ENCODE data around the gene NTMT1. TPM values are rescaled to one million over a fixed set of nuclear protein-coding genes. Genes with fewer than 3 reads are reported as not detected.

Gene NTMT1
- total RNA-seq, 1 donor from 2014 or later: 15.5 TPM

DNA sequence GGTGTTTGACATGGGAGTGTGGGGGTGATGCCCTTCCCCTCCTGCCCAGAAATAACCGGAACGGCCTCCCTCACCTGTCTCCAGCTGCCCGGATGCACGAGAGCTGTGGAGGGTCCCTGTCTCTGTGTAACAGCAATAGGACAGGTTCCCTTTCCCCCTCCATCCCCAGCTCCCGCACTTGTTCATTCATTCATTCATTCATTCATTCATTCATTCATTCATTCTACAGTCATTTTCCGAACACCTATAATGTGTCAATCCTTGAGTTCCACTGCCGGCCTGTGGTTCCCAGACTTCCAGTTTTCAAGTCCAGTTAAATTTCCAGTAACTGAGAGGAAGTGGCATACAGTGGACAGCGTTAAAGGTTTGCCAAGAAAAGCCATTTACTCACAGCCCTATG, 46.7 kb downstream of the NTMT1 start:
- TF ChIP-seq, protein P1, sequence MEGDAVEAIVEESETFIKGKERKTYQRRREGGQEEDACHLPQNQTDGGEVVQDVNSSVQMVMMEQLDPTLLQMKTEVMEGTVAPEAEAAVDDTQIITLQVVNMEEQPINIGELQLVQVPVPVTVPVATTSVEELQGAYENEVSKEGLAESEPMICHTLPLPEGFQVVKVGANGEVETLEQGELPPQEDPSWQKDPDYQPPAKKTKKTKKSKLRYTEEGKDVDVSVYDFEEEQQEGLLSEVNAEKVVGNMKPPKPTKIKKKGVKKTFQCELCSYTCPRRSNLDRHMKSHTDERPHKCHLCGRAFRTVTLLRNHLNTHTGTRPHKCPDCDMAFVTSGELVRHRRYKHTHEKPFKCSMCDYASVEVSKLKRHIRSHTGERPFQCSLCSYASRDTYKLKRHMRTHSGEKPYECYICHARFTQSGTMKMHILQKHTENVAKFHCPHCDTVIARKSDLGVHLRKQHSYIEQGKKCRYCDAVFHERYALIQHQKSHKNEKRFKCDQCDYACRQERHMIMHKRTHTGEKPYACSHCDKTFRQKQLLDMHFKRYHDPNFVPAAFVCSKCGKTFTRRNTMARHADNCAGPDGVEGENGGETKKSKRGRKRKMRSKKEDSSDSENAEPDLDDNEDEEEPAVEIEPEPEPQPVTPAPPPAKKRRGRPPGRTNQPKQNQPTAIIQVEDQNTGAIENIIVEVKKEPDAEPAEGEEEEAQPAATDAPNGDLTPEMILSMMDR (IDR thresholded peaks at IDR 0.05): no peak
- TF ChIP-seq POLR2A (IDR thresholded peaks at IDR 0.05) (no peak), POLR2AphosphoS5 (IDR thresholded peaks at IDR 0.05; ENCODE audit: insufficient read depth in 1 of 2, low read depth in 1 of 2) (no peak)
- Histone ChIP-seq H3K4me3 (no peak overlapping the region), H3K9me3 (no peaks in the 10 kb centered on the region), H3K27ac (peak overlapping the region; percentile 58), H3K4me1 (peaks cover 61% of the 10 kb centered on the region), H3K36me3 (no peaks in the 10 kb centered on the region), H3K27me3 (no peaks in the 10 kb centered on the region)
- DNase-seq (ENCODE audit: extremely low spot score in 2 of 2): no peak
- intact Hi-C loops (cut with DNase I): no loop called here

DNA sequence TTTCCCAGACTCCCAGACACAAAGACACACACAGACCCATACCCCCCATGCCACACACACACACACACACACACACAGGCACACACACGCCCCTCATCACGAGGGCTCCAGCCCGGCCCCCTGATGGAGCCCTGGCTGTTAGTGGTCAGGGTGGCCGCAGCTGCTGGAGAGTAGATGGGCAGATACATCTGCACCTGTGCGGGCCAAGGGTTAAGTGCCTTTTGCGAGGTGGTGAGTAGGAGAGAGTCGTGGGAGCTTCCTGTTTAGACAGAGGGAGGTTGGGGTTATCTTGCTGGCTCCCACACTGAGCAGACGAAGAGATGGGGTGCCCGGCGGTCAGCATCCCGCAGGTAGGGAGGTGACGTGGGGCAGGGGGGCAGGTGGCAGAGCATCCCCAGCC, 47.6 kb downstream of the NTMT1 start:
- Histone ChIP-seq H3K27me3 (no peaks in the 10 kb centered on the region), H3K36me3 (no peaks in the 10 kb centered on the region), H3K4me3 (no peak overlapping the region), H3K9me3 (no peaks in the 10 kb centered on the region), H3K27ac (no peak overlapping the region), H3K4me1 (peaks cover 61% of the 10 kb centered on the region)
- no peak for DNase-seq (ENCODE audit: extremely low spot score in 2 of 2)
- TF ChIP-seq, protein P1 (IDR thresholded peaks at IDR 0.05): no peak
- TF ChIP-seq POLR2AphosphoS5 (IDR thresholded peaks at IDR 0.05; ENCODE audit: insufficient read depth in 1 of 2, low read depth in 1 of 2): no peak
- TF ChIP-seq POLR2A (IDR thresholded peaks at IDR 0.05): no peak
- intact Hi-C loops (cut with DNase I): no loop called here

DNA sequence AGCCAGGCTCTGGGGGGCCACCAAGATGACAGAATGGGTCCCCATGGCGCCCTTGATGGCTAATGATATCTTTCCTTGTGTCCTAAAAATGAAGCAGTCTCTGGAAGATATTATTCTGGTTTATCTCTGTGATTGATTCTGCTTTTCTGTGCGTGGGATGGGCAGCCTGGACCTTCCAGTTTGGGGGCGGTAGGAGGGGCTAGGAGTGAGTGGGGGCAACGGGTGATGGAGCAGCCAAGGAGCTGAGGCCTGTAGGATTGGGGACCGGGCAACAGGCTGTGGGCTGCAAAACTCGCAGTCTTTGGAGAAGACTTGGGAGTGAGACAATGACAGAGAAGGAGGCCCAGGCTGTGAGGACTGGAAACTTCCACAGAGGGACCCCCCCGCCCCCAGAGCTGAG, 48.3 kb downstream of the NTMT1 start:
- H3K27ac ChIP-seq: peak overlapping the region; percentile 92
- no peaks in the 10 kb centered on the region for H3K27me3 ChIP-seq
- H3K4me3 ChIP-seq: no peak overlapping the region
- DNase-seq (ENCODE audit: extremely low spot score in 2 of 2): no peak
- H3K36me3 ChIP-seq: no peaks in the 10 kb centered on the region
- H3K4me1 ChIP-seq: peaks cover 67% of the 10 kb centered on the region
- no peaks in the 10 kb centered on the region for H3K9me3 ChIP-seq
- intact Hi-C loops (cut with DNase I): no loop called here
- TF ChIP-seq, protein P1 (IDR thresholded peaks at IDR 0.05): no peak
- TF ChIP-seq POLR2A (IDR thresholded peaks at IDR 0.05): no peak
- no peak for TF ChIP-seq POLR2AphosphoS5 (IDR thresholded peaks at IDR 0.05; ENCODE audit: insufficient read depth in 1 of 2, low read depth in 1 of 2)

DNA sequence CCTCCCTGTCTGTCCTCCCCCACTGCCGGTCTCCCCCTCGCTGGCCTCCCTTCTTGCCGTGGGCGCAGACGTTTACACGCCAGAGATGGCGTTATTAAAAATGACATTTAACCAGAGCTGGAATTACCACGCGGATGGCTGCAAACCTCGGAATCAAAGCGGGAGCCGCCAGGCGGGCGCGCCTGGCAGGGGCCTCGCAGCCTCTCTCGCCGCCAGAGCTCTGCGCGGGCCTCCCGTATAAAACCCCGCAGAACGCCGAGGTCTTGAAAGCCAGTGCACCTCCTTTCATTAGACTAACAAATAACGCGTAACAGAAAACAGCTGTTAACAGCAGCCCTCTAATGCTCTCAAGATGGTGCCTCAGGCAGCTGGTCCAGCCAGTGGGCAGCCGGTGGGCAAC, 49.7 kb downstream of the NTMT1 start:
- peak overlapping the region in 1 of 2 donors; percentile 17 for H3K4me3 ChIP-seq

DNA sequence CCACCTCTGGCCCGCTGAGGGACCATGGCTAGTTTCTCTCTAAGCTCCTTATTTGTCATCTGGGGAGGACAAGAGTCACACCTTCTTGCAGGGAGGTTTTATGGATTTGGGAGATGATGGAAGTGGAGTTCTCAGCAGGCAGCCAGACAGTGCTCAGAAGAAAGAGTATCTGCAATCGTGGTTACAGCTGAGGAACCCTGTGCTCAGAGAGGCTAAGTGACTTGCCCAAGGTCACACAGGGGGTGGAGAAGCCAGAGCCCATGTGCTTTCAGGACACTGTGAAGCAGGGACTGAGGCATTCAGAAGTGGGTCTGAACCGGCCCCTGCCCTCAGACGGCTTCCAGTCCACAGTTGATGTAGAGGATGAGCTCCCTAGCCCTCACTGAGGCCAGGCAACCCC, 50.3 kb downstream of the NTMT1 start:
- no peaks in the 10 kb centered on the region for H3K27me3 ChIP-seq
- H3K4me1 ChIP-seq: peaks cover 63% of the 10 kb centered on the region
- H3K27ac ChIP-seq: peak overlapping the region; percentile 92
- TF ChIP-seq POLR2A (IDR thresholded peaks at IDR 0.05) (no peak), POLR2AphosphoS5 (IDR thresholded peaks at IDR 0.05; ENCODE audit: insufficient read depth in 1 of 2, low read depth in 1 of 2) (no peak)
- TF ChIP-seq, protein P1 (IDR thresholded peaks at IDR 0.05): no peak
- intact Hi-C loops (cut with DNase I): no loop called here
- H3K4me3 ChIP-seq: no peak overlapping the region
- H3K36me3 ChIP-seq: no peaks in the 10 kb centered on the region
- no peaks in the 10 kb centered on the region for H3K9me3 ChIP-seq
- DNase-seq (ENCODE audit: extremely low spot score in 2 of 2): no peak

More for the DNA sequence above, 49.7 kb downstream of the NTMT1 start:
- H3K27me3 ChIP-seq: no peaks in the 10 kb centered on the region
- H3K4me1 ChIP-seq: peaks cover 65% of the 10 kb centered on the region
- no peak for DNase-seq (ENCODE audit: extremely low spot score in 2 of 2)
- TF ChIP-seq POLR2AphosphoS5 (IDR thresholded peaks at IDR 0.05; ENCODE audit: insufficient read depth in 1 of 2, low read depth in 1 of 2) (peak in 1 of 2 donors; percentile 10), POLR2A (IDR thresholded peaks at IDR 0.05) (no peak)
- peak overlapping the region; percentile 92 for H3K27ac ChIP-seq
- intact Hi-C loops (cut with DNase I): no loop called here
- H3K36me3 ChIP-seq: no peaks in the 10 kb centered on the region
- H3K9me3 ChIP-seq: no peaks in the 10 kb centered on the region
